HEK293 (cell line): ENCODE data around the gene MAML3.

ENCODE experiments used
- CTCF ChIA-PET: fragments of 350-600 bp; formaldehyde crosslinking; extraction: SDS; loops from one replicate; lab custom pipeline; 2021; ENCODE audit warnings: antibody characterized with exemption; lab: Yijun Ruan, JAX
- POLR2A ChIA-PET: fragments of 300-600 bp; formaldehyde crosslinking; extraction: SDS; loops from one replicate; lab custom pipeline; 2020; ENCODE audit warnings: antibody characterized with exemption, inconsistent platforms; lab: Yijun Ruan, JAX
- H3K27ac ChIP-seq: fragments of 200-500 bp; sonication (Bioruptor generic); 2 replicates; pipeline ENCODE4 v1.5.1; 2014; ENCODE audit warnings: low read depth, low read length, control low read depth, inconsistent platforms; ENCODE audit errors: extremely low read depth
- H3K36me3 ChIP-seq, 2 experiments: fragments of 200-500 bp in 1 of 2; sonication (Bioruptor generic) in 1 of 2; 1 replicate in 1 of 2; 2 replicates in 1 of 2; pipeline ENCODE4 v1.5.1; 2014 to 2017; ENCODE audit warnings: inconsistent platforms in 2 of 2, low read length in 2 of 2; ENCODE audit not compliant: control insufficient read depth in 2 of 2, insufficient read depth in 1 of 2
- H3K4me1 ChIP-seq: fragments of 200-500 bp; sonication (Bioruptor generic); 2 replicates; pipeline ENCODE4 v1.5.1; 2014; ENCODE audit warnings: mild to moderate bottlenecking, low read length, inconsistent platforms; ENCODE audit not compliant: control insufficient read depth, insufficient read depth
- H3K4me3 ChIP-seq: 2 replicates; pipeline ENCODE4 v1.5.1; 2011; ENCODE audit warnings: low read depth, mild to moderate bottlenecking, control low read depth, low read length, moderate library complexity
- H3K9me3 ChIP-seq: fragments of 200-500 bp; sonication (Bioruptor generic); 2 replicates; pipeline ENCODE4 v1.5.1; 2014; ENCODE audit warnings: low read depth, low read length, inconsistent platforms; ENCODE audit not compliant: control insufficient read depth, insufficient read depth
- ELK4 ChIP-seq: IDR thresholded peaks from 2 replicates; pipeline ENCODE4 v1.6.1; 2011; ENCODE audit warnings: mild to moderate bottlenecking, low read depth, low read length, borderline replicate concordance
- KLF16 ChIP-seq: fragments of 450-650 bp; formaldehyde crosslinking; IDR thresholded peaks from 2 replicates; pipeline ENCODE4 v1.5.1; 2017; ENCODE audit warnings: missing biosample characterization, missing genetic modification characterization
- PRDM6 ChIP-seq: fragments of 450-650 bp; formaldehyde crosslinking; IDR thresholded peaks from 2 replicates; pipeline ENCODE4 v1.5.1; 2017; ENCODE audit warnings: missing biosample characterization, missing genetic modification characterization
- SCRT1 ChIP-seq: fragments of 450-650 bp; formaldehyde crosslinking; IDR thresholded peaks from 2 replicates; pipeline ENCODE4 v1.5.1; 2016; ENCODE audit warnings: missing biosample characterization, missing genetic modification characterization, borderline replicate concordance
- ZBTB8A ChIP-seq: fragments of 450-650 bp; formaldehyde crosslinking; IDR thresholded peaks from 2 replicates; pipeline ENCODE4 v1.5.1; 2016; ENCODE audit warnings: missing biosample characterization, missing genetic modification characterization
- ZEB2 ChIP-seq: fragments of 450-650 bp; formaldehyde crosslinking; IDR thresholded peaks from 2 replicates; pipeline ENCODE4 v1.5.1; 2016; ENCODE audit warnings: missing biosample characterization, missing genetic modification characterization
- ZFP41 ChIP-seq: fragments of 450-650 bp; formaldehyde crosslinking; IDR thresholded peaks from 2 replicates; pipeline ENCODE4 v1.5.1; 2016; ENCODE audit warnings: missing biosample characterization, missing genetic modification characterization, borderline replicate concordance
- ZNF175 ChIP-seq: fragments of 450-650 bp; formaldehyde crosslinking; IDR thresholded peaks from 2 replicates; pipeline ENCODE4 v1.5.1; 2016; ENCODE audit warnings: missing biosample characterization, missing genetic modification characterization
- ZNF341 ChIP-seq: fragments of 450-650 bp; formaldehyde crosslinking; IDR thresholded peaks from 2 replicates; pipeline ENCODE4; 2016; ENCODE audit warnings: low read depth, missing biosample characterization, missing genetic modification characterization
- ZNF354C ChIP-seq: fragments of 450-650 bp; formaldehyde crosslinking; IDR thresholded peaks from 2 replicates; pipeline ENCODE4 v1.5.1; 2016; ENCODE audit warnings: missing biosample characterization, missing genetic modification characterization, low read depth, borderline replicate concordance
- ZNF362 ChIP-seq: fragments of 450-650 bp; formaldehyde crosslinking; IDR thresholded peaks from 2 replicates; pipeline ENCODE4 v1.5.1; 2016; ENCODE audit warnings: missing biosample characterization, missing genetic modification characterization
- ZNF426 ChIP-seq: fragments of 450-650 bp; formaldehyde crosslinking; IDR thresholded peaks from 2 replicates; pipeline ENCODE4 v1.5.1; 2017; ENCODE audit warnings: missing biosample characterization, missing genetic modification characterization, mild to moderate bottlenecking, inconsistent platforms, moderate library complexity
- ZNF561 ChIP-seq: fragments of 450-650 bp; IDR thresholded peaks from 2 replicates; pipeline ENCODE4 v1.5.1; 2018; ENCODE audit warnings: missing biosample characterization, missing genetic modification characterization, borderline replicate concordance
- ZNF571 ChIP-seq: fragments of 450-650 bp; formaldehyde crosslinking; IDR thresholded peaks from 2 replicates; pipeline ENCODE4 v1.5.0; 2017; ENCODE audit warnings: missing biosample characterization, missing genetic modification characterization
- ZNF629 ChIP-seq: fragments of 450-650 bp; formaldehyde crosslinking; IDR thresholded peaks from 2 replicates; pipeline ENCODE4 v1.5.1; 2017; ENCODE audit warnings: missing biosample characterization, missing genetic modification characterization
- ZNF768 ChIP-seq: fragments of 450-650 bp; formaldehyde crosslinking; IDR thresholded peaks from 2 replicates; pipeline ENCODE4 v1.5.1; 2018; ENCODE audit warnings: missing biosample characterization, mild to moderate bottlenecking, missing genetic modification characterization
- TF ChIP-seq, protein P1 (sequence below): fragments of 450-650 bp; formaldehyde crosslinking; IDR thresholded peaks from 2 replicates; pipeline ENCODE4 v1.5.1; 2016; ENCODE audit warnings: missing biosample characterization, missing genetic modification characterization
- TF ChIP-seq, protein P2 (sequence below): fragments of 450-650 bp; formaldehyde crosslinking; IDR thresholded peaks from 2 replicates; pipeline ENCODE4 v1.5.1; 2017; ENCODE audit warnings: missing biosample characterization, missing genetic modification characterization
- TF ChIP-seq, protein P3 (sequence below): fragments of 450-650 bp; formaldehyde crosslinking; IDR thresholded peaks from 2 replicates; pipeline ENCODE4 v1.5.1; 2016; ENCODE audit warnings: missing biosample characterization, missing genetic modification characterization

MAML3 gene

GRCh38 chr4:140118931-140119640 is 34.9 kb downstream of the MAML3 start:
- Histone ChIP-seq H3K4me3 (no peak overlapping the region), H3K9me3 (no peaks in the 10 kb centered on the region), H3K4me1 (0 out of 2 replicates have a peak, but pooled peaks cover 2% of the 10 kb centered on the region), H3K36me3 (no peaks in the 10 kb centered on the region), H3K27ac (no peak overlapping the region)
- CTCF ChIA-PET, result no interaction called here
- POLR2A ChIA-PET, result interaction anchor here (2.7 kb wide), 1 partner anchor 32 kb away, joined by 6 read pairs; no protein-coding TSS in a partner anchor
- no peak for TF ChIP-seq ZNF341 (tag by site-specific recombination)
- TF ChIP-seq ZNF768 (tag by site-specific recombination), result no peak
- no peak for TF ChIP-seq ZNF571 (tag by site-specific recombination)
- no peak for TF ChIP-seq ZBTB8A (tag by site-specific recombination)
- no peak for TF ChIP-seq ZNF426 (tag by site-specific recombination)
- TF ChIP-seq, protein P1, sequence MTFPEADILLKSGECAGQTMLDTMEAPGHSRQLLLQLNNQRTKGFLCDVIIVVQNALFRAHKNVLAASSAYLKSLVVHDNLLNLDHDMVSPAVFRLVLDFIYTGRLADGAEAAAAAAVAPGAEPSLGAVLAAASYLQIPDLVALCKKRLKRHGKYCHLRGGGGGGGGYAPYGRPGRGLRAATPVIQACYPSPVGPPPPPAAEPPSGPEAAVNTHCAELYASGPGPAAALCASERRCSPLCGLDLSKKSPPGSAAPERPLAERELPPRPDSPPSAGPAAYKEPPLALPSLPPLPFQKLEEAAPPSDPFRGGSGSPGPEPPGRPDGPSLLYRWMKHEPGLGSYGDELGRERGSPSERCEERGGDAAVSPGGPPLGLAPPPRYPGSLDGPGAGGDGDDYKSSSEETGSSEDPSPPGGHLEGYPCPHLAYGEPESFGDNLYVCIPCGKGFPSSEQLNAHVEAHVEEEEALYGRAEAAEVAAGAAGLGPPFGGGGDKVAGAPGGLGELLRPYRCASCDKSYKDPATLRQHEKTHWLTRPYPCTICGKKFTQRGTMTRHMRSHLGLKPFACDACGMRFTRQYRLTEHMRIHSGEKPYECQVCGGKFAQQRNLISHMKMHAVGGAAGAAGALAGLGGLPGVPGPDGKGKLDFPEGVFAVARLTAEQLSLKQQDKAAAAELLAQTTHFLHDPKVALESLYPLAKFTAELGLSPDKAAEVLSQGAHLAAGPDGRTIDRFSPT, result no peak
- TF ChIP-seq, protein P2, sequence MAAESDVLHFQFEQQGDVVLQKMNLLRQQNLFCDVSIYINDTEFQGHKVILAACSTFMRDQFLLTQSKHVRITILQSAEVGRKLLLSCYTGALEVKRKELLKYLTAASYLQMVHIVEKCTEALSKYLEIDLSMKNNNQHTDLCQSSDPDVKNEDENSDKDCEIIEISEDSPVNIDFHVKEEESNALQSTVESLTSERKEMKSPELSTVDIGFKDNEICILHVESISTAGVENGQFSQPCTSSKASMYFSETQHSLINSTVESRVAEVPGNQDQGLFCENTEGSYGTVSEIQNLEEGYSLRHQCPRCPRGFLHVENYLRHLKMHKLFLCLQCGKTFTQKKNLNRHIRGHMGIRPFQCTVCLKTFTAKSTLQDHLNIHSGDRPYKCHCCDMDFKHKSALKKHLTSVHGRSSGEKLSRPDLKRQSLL (tag by site-specific recombination), result no peak
- TF ChIP-seq PRDM6 (tag by site-specific recombination), result no peak
- no peak for TF ChIP-seq ZNF561 (tag by site-specific recombination)
- no peak for TF ChIP-seq ZEB2
- TF ChIP-seq, protein P3, sequence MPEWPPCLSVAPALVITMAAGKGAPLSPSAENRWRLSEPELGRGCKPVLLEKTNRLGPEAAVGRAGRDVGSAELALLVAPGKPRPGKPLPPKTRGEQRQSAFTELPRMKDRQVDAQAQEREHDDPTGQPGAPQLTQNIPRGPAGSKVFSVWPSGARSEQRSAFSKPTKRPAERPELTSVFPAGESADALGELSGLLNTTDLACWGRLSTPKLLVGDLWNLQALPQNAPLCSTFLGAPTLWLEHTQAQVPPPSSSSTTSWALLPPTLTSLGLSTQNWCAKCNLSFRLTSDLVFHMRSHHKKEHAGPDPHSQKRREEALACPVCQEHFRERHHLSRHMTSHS (tag by site-specific recombination), result no peak
- no peak for TF ChIP-seq ZNF629 (tag by site-specific recombination)
- no peak for TF ChIP-seq ZNF362
- no peak for TF ChIP-seq ZNF175 (tag by site-specific recombination)
- TF ChIP-seq SCRT1, result no peak
- TF ChIP-seq ZNF354C (tag by site-specific recombination), result no peak
- TF ChIP-seq KLF16, result no peak
- no peak for TF ChIP-seq ELK4
- no peak for TF ChIP-seq ZFP41
